Urinary bladder (tissue), 4 donors: ENCODE results near the gene SLIRP. TPM values are rescaled to one million over a fixed set of nuclear protein-coding genes. Genes with fewer than 3 reads are reported as not detected.
"Not testable (repeated sequence)": the region's sequence is repeated elsewhere in the genome, so short reads cannot be mapped to it uniquely, and the experiment has no call there.

Source experiments
- DNase-seq: peaks from one replicate; pipeline ENCODE4 v3.0.0-alpha.2; 2015; ENCODE audit errors: extremely low spot score
- H3K27ac ChIP-seq: one replicate; pipeline ENCODE4 v1.5.1; 2013; ENCODE audit warnings: low read depth, mild to moderate bottlenecking, moderate library complexity
- H3K36me3 ChIP-seq: one replicate; pipeline ENCODE4 v1.6.1; 2013; ENCODE audit warnings: mild to moderate bottlenecking, moderate library complexity; ENCODE audit not compliant: insufficient read depth
- H3K4me1 ChIP-seq: one replicate; pipeline ENCODE4 v1.6.1; 2013; ENCODE audit warnings: mild to moderate bottlenecking, moderate library complexity; ENCODE audit not compliant: insufficient read depth
- H3K4me3 ChIP-seq: one replicate; pipeline ENCODE4 v1.5.1; 2013; ENCODE audit warnings: low read depth, low read length
- WGBS: extraction: QIAGEN DNeasy Blood & Tissue Kit; methylation state at CpG from one replicate; pipeline ENCODE4 v1.1.7; 2013; 5-methylcytosine and 5-hydroxymethylcytosine counted together
- polyA plus RNA-seq: library from polyadenylated mRNA; stranded (reverse); fragments of 200-250 nt; gene quantifications from one replicate; pipeline ENCODE4 v1.2.3, GENCODE V29; 2013
- total RNA-seq: library from RNA; depleted of rRNA; stranded (reverse); fragments of >200 nt; gene quantifications from one replicate; pipeline ENCODE4 v1.2.3, GENCODE V29; 2014
- donor health status: healthy with polysubstance abuse.
- donor health status: healthy.

The SLIRP gene
- total and polyA plus RNA-seq, 2 donors, result 174 to 191 TPM

GRCh38 chr14:77710364-77710763, 2.5 kb downstream of the SLIRP start:
- no peak overlapping the region for H3K4me3 ChIP-seq
- H3K27ac ChIP-seq, result no peak overlapping the region
- peaks cover 5% of the 10 kb centered on the region for H3K36me3 ChIP-seq
- DNase-seq, result no peak
- peaks cover 1% of the 10 kb centered on the region for H3K4me1 ChIP-seq
- WGBS, result 85% methylated on average over 2 of the region's 2 CpGs

- no peak for DNase-seq
- 94% methylated on average over 6 of the region's 6 CpGs for WGBS
- Histone ChIP-seq H3K4me3 (no peak overlapping the region), H3K27ac (no peak overlapping the region), H3K36me3 (peaks cover 11% of the 10 kb centered on the region), H3K4me1 (no peaks in the 10 kb centered on the region)
Observed at GRCh38 chr14:77714926-77715325, 7.0 kb downstream of the SLIRP start.

- peaks cover 9% of the 10 kb centered on the region for H3K36me3 ChIP-seq
- H3K27ac ChIP-seq, result no peak overlapping the region
- no peaks in the 10 kb centered on the region for H3K4me1 ChIP-seq
- H3K4me3 ChIP-seq, result no peak overlapping the region
- DNase-seq, result no peak
- 81% methylated on average over 5 of the region's 5 CpGs for WGBS
Observed at GRCh38 chr14:77717608-77718305, 9.9 kb downstream of the SLIRP start.

GRCh38 chr14:77721437-77721836, 13.5 kb downstream of the SLIRP start:
- Histone ChIP-seq H3K36me3 (peaks cover 6% of the 10 kb centered on the region), H3K4me1 (no peaks in the 10 kb centered on the region), H3K4me3 (no peak overlapping the region), H3K27ac (no peak overlapping the region)
- DNase-seq, result no peak
- WGBS, result 91% methylated on average over 5 of the region's 5 CpGs

- Histone ChIP-seq H3K4me1 (no peaks in the 10 kb centered on the region), H3K36me3 (peaks cover 5% of the 10 kb centered on the region), H3K27ac (no peak overlapping the region), H3K4me3 (no peak overlapping the region)
- DNase-seq, result no peak
- WGBS, result 97% methylated on average over 3 of the region's 3 CpGs
Observed at GRCh38 chr14:77722301-77722700, 14.4 kb downstream of the SLIRP start.

GRCh38 chr14:77730976-77731497, 23.1 kb downstream of the SLIRP start:
- Histone ChIP-seq H3K4me1 (no peaks in the 10 kb centered on the region), H3K27ac (no peak overlapping the region), H3K36me3 (peaks cover 11% of the 10 kb centered on the region), H3K4me3 (no peak overlapping the region)
- DNase-seq, result no peak
- 72% methylated on average over 3 of the region's 3 CpGs for WGBS

GRCh38 chr14:77738559-77739250, 30.8 kb downstream of the SLIRP start:
- DNase-seq, result no peak
- no peak overlapping the region for H3K27ac ChIP-seq
- WGBS, result 75% methylated on average over 7 of the region's 7 CpGs
- peaks cover 6% of the 10 kb centered on the region for H3K36me3 ChIP-seq
- no peak overlapping the region for H3K4me3 ChIP-seq
- H3K4me1 ChIP-seq, result no peaks in the 10 kb centered on the region

- 76% methylated on average over 2 of the region's 2 CpGs for WGBS
Observed at GRCh38 chr14:77741438-77741837, 33.5 kb downstream of the SLIRP start.

GRCh38 chr14:77746064-77746702, 38.3 kb downstream of the SLIRP start:
- H3K27ac ChIP-seq, result no peak overlapping the region
- DNase-seq, result no peak
- no peaks in the 10 kb centered on the region for H3K4me1 ChIP-seq
- H3K4me3 ChIP-seq, result no peak overlapping the region
- peaks cover 12% of the 10 kb centered on the region for H3K36me3 ChIP-seq
- 62% methylated on average over 4 of the region's 4 CpGs for WGBS

More at GRCh38 chr14:77741438-77741837, 33.5 kb downstream of the SLIRP start:
- peaks cover 2% of the 10 kb centered on the region for H3K36me3 ChIP-seq
- no peak for DNase-seq
- no peaks in the 10 kb centered on the region for H3K4me1 ChIP-seq
- H3K27ac ChIP-seq, result no peak overlapping the region
- no peak overlapping the region for H3K4me3 ChIP-seq

- H3K27ac ChIP-seq, H3K4me3 ChIP-seq, DNase-seq, H3K4me1 ChIP-seq: not testable (repeated sequence)
- peaks cover 14% of the 10 kb centered on the region for H3K36me3 ChIP-seq
- 96% methylated on average over 33 of the region's 33 CpGs for WGBS
Observed at GRCh38 chr14:77747425-77747824, 39.5 kb downstream of the SLIRP start.

GRCh38 chr14:77752266-77752665, 44.4 kb downstream of the SLIRP start:
- Histone ChIP-seq H3K36me3 (peaks cover 16% of the 10 kb centered on the region), H3K4me3 (no peak overlapping the region), H3K27ac (no peak overlapping the region), H3K4me1 (no peaks in the 10 kb centered on the region)
- DNase-seq, result no peak
- 96% methylated on average over 2 of the region's 2 CpGs for WGBS

GRCh38 chr14:77752799-77753516, 45.1 kb downstream of the SLIRP start:
- WGBS, result 56% methylated on average over 3 of the region's 3 CpGs
- H3K4me1 ChIP-seq, result no peaks in the 10 kb centered on the region
- peaks cover 16% of the 10 kb centered on the region for H3K36me3 ChIP-seq
- H3K27ac ChIP-seq, result no peak overlapping the region
- H3K4me3 ChIP-seq, result no peak overlapping the region
- DNase-seq, result no peak
